ENCODE results near the gene CDH13.

CDH13 gene

GRCh38 chr16:83027973-83028372, 401.2 kb downstream of the CDH13 start:
- no peak overlapping the region for H3K4me3 Mint-ChIP-seq
- no peak overlapping the region for H3K27ac Mint-ChIP-seq
- peaks cover 7% of the 10 kb centered on the region for H3K27me3 Mint-ChIP-seq (ENCODE audit: low read depth, poor library complexity)
- H3K4me1 Mint-ChIP-seq = no peaks in the 10 kb centered on the region
- TF ChIP-seq CTCF (IDR thresholded peaks at IDR 0.05) = no peak
- DNase-seq = no peak
- no peaks in the 10 kb centered on the region for H3K36me3 Mint-ChIP-seq (ENCODE audit: low read depth)
- peaks cover 9% of the 10 kb centered on the region for H3K9me3 Mint-ChIP-seq

- H3K27ac Mint-ChIP-seq = no peak overlapping the region
- H3K9me3 Mint-ChIP-seq = peaks cover 3% of the 10 kb centered on the region
- H3K27me3 Mint-ChIP-seq (ENCODE audit: low read depth, poor library complexity) = peaks cover 7% of the 10 kb centered on the region
- H3K4me1 Mint-ChIP-seq = no peaks in the 10 kb centered on the region
- DNase-seq = no peak
- H3K36me3 Mint-ChIP-seq (ENCODE audit: low read depth) = no peaks in the 10 kb centered on the region
- TF ChIP-seq CTCF (IDR thresholded peaks at IDR 0.05) = no peak
- H3K4me3 Mint-ChIP-seq = no peak overlapping the region
Observed at GRCh38 chr16:83029467-83029866, 402.7 kb downstream of the CDH13 start.

- Mint-ChIP-seq H3K9me3 (no peaks in the 10 kb centered on the region), H3K4me3 (no peak overlapping the region), H3K36me3 (ENCODE audit: low read depth) (no peaks in the 10 kb centered on the region), H3K27ac (no peak overlapping the region), H3K4me1 (no peaks in the 10 kb centered on the region), H3K27me3 (ENCODE audit: low read depth, poor library complexity) (peaks cover 10% of the 10 kb centered on the region)
- DNase-seq = no peak
- TF ChIP-seq CTCF (IDR thresholded peaks at IDR 0.05) = no peak
Observed at GRCh38 chr16:83031524-83031923, 404.8 kb downstream of the CDH13 start.

- Mint-ChIP-seq H3K4me3 (no peak overlapping the region), H3K36me3 (ENCODE audit: low read depth) (no peaks in the 10 kb centered on the region), H3K27me3 (ENCODE audit: low read depth, poor library complexity) (peaks cover 14% of the 10 kb centered on the region), H3K9me3 (peaks cover 4% of the 10 kb centered on the region), H3K4me1 (no peaks in the 10 kb centered on the region), H3K27ac (no peak overlapping the region)
- TF ChIP-seq CTCF (IDR thresholded peaks at IDR 0.05) = no peak
- DNase-seq = no peak
Observed at GRCh38 chr16:83037102-83037501, 410.3 kb downstream of the CDH13 start.

- DNase-seq = no peak
- Mint-ChIP-seq H3K9me3 (peaks cover 4% of the 10 kb centered on the region), H3K27me3 (ENCODE audit: low read depth, poor library complexity) (peaks cover 14% of the 10 kb centered on the region), H3K4me3 (no peak overlapping the region), H3K27ac (no peak overlapping the region), H3K36me3 (ENCODE audit: low read depth) (no peaks in the 10 kb centered on the region), H3K4me1 (no peaks in the 10 kb centered on the region)
- TF ChIP-seq CTCF (IDR thresholded peaks at IDR 0.05) = no peak
Observed at GRCh38 chr16:83037884-83038283, 411.1 kb downstream of the CDH13 start.

- DNase-seq = no peak
- Mint-ChIP-seq H3K36me3 (ENCODE audit: low read depth) (no peaks in the 10 kb centered on the region), H3K4me1 (no peaks in the 10 kb centered on the region), H3K9me3 (peaks cover 4% of the 10 kb centered on the region), H3K27me3 (ENCODE audit: low read depth, poor library complexity) (peaks cover 13% of the 10 kb centered on the region), H3K4me3 (no peak overlapping the region), H3K27ac (no peak overlapping the region)
- TF ChIP-seq CTCF (IDR thresholded peaks at IDR 0.05) = no peak
Observed at GRCh38 chr16:83040174-83040573, 413.4 kb downstream of the CDH13 start.

All from nephron progenitor cell (in vitro differentiated cells).